Lung (tissue), 12 donors: Measurements from ENCODE around the gene SYAP1. TPM values are rescaled to one million over a fixed set of nuclear protein-coding genes. Genes with fewer than 3 reads are reported as not detected.

Experiments used
- ATAC-seq: fragments of 200-7000 bp; cut with Tn5 transposase; one replicate; pipeline ENCODE4 v1.9.1; 2020; ENCODE audit warnings: moderate number of reproducible peaks; ENCODE audit not compliant: insufficient read depth, low FRiP score
- DNase-seq, 3 donors: peaks; one replicate each; pipeline ENCODE4 v3.0.0-alpha.2; 2013 to 2017
- H3K27ac ChIP-seq, 2 donors: one replicate each; pipeline ENCODE4 v1.5.1; 2013; ENCODE audit warnings: mild to moderate bottlenecking in 2 of 2, moderate library complexity in 2 of 2, control low read depth in 1 of 2, inconsistent platforms in 1 of 2, low read depth in 1 of 2, low read length in 1 of 2
- H3K27me3 ChIP-seq, 3 donors: one replicate each; pipeline ENCODE4 v1.5.1; 2013; ENCODE audit warnings: low read length in 2 of 3; ENCODE audit not compliant: control insufficient read depth in 3 of 3, insufficient read depth in 3 of 3
- H3K36me3 ChIP-seq, 4 donors: one replicate each; pipeline ENCODE4 v1.5.1; 2013; ENCODE audit warnings: low read length in 4 of 4, mild to moderate bottlenecking in 1 of 4, moderate library complexity in 1 of 4; ENCODE audit not compliant: control insufficient read depth in 4 of 4, insufficient read depth in 4 of 4
- H3K4me1 ChIP-seq, 5 donors: one replicate each; pipeline ENCODE4 v1.5.1; 2013; ENCODE audit warnings: low read length in 5 of 5, mild to moderate bottlenecking in 2 of 5, moderate library complexity in 1 of 5; ENCODE audit not compliant: control insufficient read depth in 5 of 5, insufficient read depth in 5 of 5
- H3K4me3 ChIP-seq: one replicate; pipeline ENCODE4 v1.5.1; 2013; ENCODE audit warnings: mild to moderate bottlenecking, control low read depth, moderate library complexity
- H3K9ac ChIP-seq, 2 donors: one replicate each; pipeline ENCODE4 v1.5.1; 2013; ENCODE audit warnings: low read length in 2 of 2, control low read depth in 1 of 2; ENCODE audit not compliant: insufficient read depth in 1 of 2
- H3K9me3 ChIP-seq, 4 donors: one replicate each; pipeline ENCODE4 v1.5.1; 2013; ENCODE audit warnings: low read length in 3 of 4, mild to moderate bottlenecking in 1 of 4, moderate library complexity in 1 of 4; ENCODE audit not compliant: control insufficient read depth in 4 of 4, insufficient read depth in 3 of 4
- WGBS, 2 donors: extraction: QIAGEN DNeasy Blood & Tissue Kit; methylation state at CpG; one replicate each; pipeline ENCODE4 v1.1.7; 2013; 5-methylcytosine and 5-hydroxymethylcytosine counted together
- polyA plus RNA-seq, 2 donors: library from polyadenylated mRNA; stranded (reverse); fragments of 200-250 nt; gene quantifications; one replicate each; pipeline ENCODE4 v1.2.1, GENCODE V29; 2013
- total RNA-seq, 2 donors: library from RNA; depleted of rRNA in 1 of 2; stranded (reverse); fragments of >200 nt in 1 of 2; gene quantifications; one replicate each; pipeline ENCODE4 v1.2.1, GENCODE V29; 2014 to 2021
- TF ChIP-seq, protein P1 (sequence below): IDR thresholded peaks from 2 replicates; pipeline ENCODE4 v1.5.1; 2012; ENCODE audit warnings: mild to moderate bottlenecking; ENCODE audit errors: control extremely low read depth, extremely low read depth
- donor health status: control.
- donor health status: control.
- donor health status: Bipolar disorder and iron deficiency.
- donor health status: healthy.
- donor health status: DM: yes; HTN: yes; CAD: no.

Gene SYAP1
- total and polyA plus RNA-seq, 4 donors: 10.2 to 32.0 (median 23.2) TPM

DNA sequence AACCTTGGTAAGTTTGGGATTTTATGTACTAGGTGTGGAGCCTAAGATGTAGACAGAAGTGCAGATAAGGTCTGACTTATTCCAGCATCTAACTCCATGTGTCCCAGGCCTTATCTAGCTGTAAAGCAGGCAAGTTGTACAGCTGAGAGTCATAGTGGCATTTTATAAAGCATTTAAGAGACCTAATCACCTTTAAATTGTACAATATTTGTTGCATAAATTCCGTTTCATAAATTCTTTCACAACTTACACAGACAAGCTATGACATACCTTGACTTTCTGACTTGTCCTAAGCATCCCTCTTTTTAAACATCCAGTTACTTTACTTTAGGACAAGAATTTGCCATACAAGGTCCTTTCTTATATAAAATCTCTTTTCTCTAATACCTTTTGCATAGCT, 11.0 kb downstream of the SYAP1 start:
- H3K27me3 ChIP-seq: peaks cover 0 to 6% (median 0%) of the 10 kb centered on the region in 3 donors
- no peaks in the 10 kb centered on the region for H3K4me1 ChIP-seq
- 53 to 92% methylated on average over 1 of the region's 1 CpG for WGBS, 2 donors
- H3K4me3 ChIP-seq: no peak overlapping the region
- H3K9me3 ChIP-seq: no peaks in the 10 kb centered on the region
- DNase-seq (no peak), ATAC-seq (no peak)
- TF ChIP-seq, protein P1, sequence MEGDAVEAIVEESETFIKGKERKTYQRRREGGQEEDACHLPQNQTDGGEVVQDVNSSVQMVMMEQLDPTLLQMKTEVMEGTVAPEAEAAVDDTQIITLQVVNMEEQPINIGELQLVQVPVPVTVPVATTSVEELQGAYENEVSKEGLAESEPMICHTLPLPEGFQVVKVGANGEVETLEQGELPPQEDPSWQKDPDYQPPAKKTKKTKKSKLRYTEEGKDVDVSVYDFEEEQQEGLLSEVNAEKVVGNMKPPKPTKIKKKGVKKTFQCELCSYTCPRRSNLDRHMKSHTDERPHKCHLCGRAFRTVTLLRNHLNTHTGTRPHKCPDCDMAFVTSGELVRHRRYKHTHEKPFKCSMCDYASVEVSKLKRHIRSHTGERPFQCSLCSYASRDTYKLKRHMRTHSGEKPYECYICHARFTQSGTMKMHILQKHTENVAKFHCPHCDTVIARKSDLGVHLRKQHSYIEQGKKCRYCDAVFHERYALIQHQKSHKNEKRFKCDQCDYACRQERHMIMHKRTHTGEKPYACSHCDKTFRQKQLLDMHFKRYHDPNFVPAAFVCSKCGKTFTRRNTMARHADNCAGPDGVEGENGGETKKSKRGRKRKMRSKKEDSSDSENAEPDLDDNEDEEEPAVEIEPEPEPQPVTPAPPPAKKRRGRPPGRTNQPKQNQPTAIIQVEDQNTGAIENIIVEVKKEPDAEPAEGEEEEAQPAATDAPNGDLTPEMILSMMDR: no peak
- no peaks in the 10 kb centered on the region for H3K36me3 ChIP-seq
- no peak overlapping the region for H3K27ac ChIP-seq
- H3K9ac ChIP-seq: no peak overlapping the region

DNA sequence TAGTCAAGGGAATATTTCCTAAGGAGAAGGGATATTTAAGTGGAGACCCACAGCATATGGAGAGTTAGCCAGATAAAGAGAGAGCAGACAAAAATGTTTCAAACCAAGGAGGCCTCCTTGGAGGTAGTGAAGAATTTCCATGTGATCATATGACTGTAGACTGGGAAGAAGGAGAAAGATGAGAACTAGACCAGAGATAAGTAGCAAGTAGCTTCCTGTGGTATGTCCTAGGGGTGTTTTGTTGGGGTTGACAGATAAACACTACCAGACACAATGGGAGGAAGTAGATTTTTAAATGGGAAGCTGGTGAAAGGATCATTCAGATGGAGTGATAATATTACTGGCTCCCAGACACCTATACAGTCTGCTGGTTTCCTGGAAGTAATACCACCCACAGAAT, 13.6 kb downstream of the SYAP1 start:
- ATAC-seq (no peak), DNase-seq (no peak)
- H3K9me3 ChIP-seq: no peaks in the 10 kb centered on the region
- H3K4me1 ChIP-seq: no peaks in the 10 kb centered on the region
- H3K27ac ChIP-seq: no peak overlapping the region
- H3K36me3 ChIP-seq: peaks cover 8 to 14% (median 10%) of the 10 kb centered on the region in 4 donors
- H3K9ac ChIP-seq: no peak overlapping the region
- peaks cover 0 to 8% (median 3%) of the 10 kb centered on the region in 3 donors for H3K27me3 ChIP-seq
- TF ChIP-seq, protein P1: no peak
- no peak overlapping the region for H3K4me3 ChIP-seq

DNA sequence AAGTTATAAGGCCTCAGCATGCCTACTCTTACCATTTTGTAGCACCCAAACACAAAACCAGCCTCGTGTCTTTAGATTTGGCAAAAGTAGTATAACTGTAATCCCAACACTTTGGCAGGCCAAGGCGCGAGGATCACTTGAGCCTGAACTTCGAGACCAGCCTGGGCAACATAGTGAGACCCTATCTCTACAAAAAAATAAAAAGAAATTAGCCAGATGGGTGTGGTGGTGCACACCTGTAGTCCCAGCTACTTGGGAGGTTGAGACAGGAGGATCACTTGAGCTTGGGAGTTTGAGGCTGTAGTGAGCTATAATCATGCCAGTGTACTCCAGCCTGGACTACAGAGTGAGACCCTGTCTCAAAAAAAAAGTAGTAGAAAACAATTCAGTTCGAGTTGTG, 17.6 kb downstream of the SYAP1 start:
- TF ChIP-seq, protein P1: no peak
- Histone ChIP-seq H3K27ac (no peak overlapping the region), H3K4me3 (no peak overlapping the region), H3K9ac (no peak overlapping the region), H3K36me3 (peaks cover 11 to 16% (median 13%) of the 10 kb centered on the region in 4 donors), H3K9me3 (no peaks in the 10 kb centered on the region), H3K27me3 (peaks cover 0 to 16% (median 4%) of the 10 kb centered on the region in 3 donors), H3K4me1 (no peaks in the 10 kb centered on the region)
- DNase-seq (no peak), ATAC-seq (no peak)
- WGBS, 2 donors: 76 to 95% methylated on average over 5 of the region's 5 CpGs

DNA sequence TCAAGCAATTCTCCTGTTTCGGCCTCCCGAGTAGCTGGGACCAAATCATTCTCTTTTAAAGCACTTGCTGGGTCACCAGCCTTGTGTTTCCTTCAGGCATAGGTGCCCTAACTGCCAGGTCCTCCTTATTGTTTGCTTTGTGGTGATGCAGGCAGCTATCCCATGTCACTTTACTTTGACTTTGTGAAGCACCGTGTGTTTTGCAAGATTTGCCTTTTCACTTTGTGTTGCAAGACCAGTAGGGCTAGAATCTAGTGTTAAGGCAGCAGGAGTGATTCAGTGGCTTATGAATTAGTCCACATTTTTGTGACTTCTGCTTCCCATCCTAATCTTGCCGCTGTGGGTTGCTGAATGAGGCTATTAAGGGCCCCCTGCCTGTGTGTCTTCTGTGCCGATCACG, 20.2 kb downstream of the SYAP1 start:
- H3K27me3 ChIP-seq: peaks cover 0 to 16% (median 2%) of the 10 kb centered on the region in 3 donors
- WGBS, 2 donors: 37 to 58% methylated on average over 6 of the region's 6 CpGs
- ATAC-seq: no peak
- peak overlapping the region in 1 of 2 donors; percentile 4 for H3K27ac ChIP-seq
- no peak overlapping the region for H3K4me3 ChIP-seq
- H3K9ac ChIP-seq: no peak overlapping the region
- TF ChIP-seq, protein P1: no peak
- H3K9me3 ChIP-seq: peaks cover 0 to 2% (median 0%) of the 10 kb centered on the region in 4 donors
- DNase-seq: no peak
- H3K4me1 ChIP-seq: no peaks in the 10 kb centered on the region
- H3K36me3 ChIP-seq: peaks cover 12 to 25% (median 22%) of the 10 kb centered on the region in 4 donors
